Ureter (tissue), 1 donor: ENCODE data around the gene TMEM14C. TPM values are rescaled to one million over a fixed set of nuclear protein-coding genes. Genes with fewer than 3 reads are reported as not detected.

ENCODE experiments used
- DNase-seq: peaks from one replicate; pipeline ENCODE4 v3.0.0-alpha.2; 2020; ENCODE audit warnings: low spot score
- total RNA-seq: library from RNA; stranded (reverse); gene quantifications from one replicate; pipeline ENCODE4 v1.2.4, GENCODE V29; 2023
- donor health status: DM: yes; HTN: yes; CAD: no.

The TMEM14C gene
- 85.5 TPM for total RNA-seq

DNA sequence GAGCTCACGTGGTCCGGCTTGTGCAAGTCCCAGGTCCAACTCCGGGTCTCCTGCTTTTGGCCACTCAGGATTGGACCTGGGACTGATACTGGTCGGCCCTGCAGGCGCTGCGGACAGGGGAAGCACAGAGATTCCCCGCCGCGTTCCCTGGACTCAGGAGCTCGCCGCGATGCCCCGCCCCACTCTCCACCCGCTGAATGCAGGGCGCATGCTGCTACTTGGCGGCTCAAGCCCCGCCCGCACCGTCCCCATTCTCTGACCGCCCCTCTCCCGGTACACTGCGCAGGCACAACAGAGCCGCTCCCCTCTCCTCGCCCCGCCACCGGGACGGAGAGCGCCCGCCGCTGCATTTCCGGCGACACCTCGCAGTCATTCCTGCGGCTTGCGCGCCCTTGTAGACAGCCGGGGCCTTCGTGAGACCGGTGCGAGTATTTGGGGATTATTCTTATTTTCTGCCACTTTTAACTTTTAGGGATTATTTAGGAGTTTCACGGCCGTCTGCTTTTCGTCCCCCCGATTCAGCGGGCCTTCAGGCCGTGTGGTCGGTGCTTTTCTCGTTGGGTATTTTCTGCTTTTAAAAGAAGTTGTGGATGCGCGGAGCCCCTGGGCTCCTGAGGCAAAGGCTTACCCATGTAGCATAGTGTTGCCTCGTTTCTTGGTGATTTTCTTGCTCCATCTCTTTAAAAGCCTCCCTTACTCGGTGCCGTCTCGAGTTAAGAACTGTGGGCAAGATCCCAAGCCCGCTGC lies at the start of gene TMEM14C:
Gene TMEM14C (plus strand): TSS at position 251 of the 747 bp plus-strand sequence. CDS start 1,544 bp downstream, outside the sequence.
- DNase-seq, result peak; percentile 98

DNA sequence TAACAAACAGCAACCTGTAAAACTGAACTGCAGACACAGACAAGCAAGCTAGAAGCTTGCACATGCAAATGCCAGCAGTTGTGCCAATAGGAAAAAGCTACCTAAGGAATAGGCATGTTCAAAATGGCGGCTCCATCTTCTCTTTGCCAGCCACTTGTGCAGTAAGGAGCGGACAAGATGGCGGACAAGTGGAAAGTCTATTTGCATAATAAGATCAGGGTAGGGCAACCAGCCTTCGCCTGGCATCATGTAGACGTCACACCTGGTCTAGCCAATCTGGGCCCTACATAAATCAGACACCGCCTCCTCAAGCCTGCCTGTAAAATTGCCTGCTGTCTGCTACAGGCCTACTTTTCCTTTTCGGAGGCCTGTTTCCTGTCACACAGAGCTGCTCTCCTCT lies 46.5 kb upstream of the TMEM14C start:
- no peak for DNase-seq

- DNase-seq, result no peak
These were observed 44.4 kb upstream of the TMEM14C start for GRCh38 chr6:10678456-10678855.

GRCh38 chr6:10681795-10682194 lies 41.1 kb upstream of the TMEM14C start:
- no peak for DNase-seq

- no peak for DNase-seq
These were observed 40.4 kb upstream of the TMEM14C start for GRCh38 chr6:10682355-10682988.

DNA sequence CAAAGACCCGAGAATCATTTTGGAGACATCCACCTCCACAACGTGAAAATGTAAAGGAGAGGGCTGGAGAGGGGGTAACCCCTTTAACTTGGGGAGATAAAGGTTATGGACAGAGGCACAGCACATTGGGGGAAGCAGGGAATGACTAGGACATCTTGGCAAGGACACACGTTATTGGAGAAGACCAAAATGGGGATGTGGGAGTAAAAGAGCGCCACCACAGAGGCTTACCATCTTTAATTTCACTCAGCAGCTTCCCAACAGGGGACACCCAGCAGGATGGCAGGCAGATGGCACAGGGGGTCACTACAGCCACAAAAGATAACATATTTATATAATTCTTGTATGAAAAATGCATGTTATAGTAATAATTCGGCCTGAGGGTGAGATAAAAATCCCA lies 38.3 kb upstream of the TMEM14C start:
- no peak for DNase-seq

DNA sequence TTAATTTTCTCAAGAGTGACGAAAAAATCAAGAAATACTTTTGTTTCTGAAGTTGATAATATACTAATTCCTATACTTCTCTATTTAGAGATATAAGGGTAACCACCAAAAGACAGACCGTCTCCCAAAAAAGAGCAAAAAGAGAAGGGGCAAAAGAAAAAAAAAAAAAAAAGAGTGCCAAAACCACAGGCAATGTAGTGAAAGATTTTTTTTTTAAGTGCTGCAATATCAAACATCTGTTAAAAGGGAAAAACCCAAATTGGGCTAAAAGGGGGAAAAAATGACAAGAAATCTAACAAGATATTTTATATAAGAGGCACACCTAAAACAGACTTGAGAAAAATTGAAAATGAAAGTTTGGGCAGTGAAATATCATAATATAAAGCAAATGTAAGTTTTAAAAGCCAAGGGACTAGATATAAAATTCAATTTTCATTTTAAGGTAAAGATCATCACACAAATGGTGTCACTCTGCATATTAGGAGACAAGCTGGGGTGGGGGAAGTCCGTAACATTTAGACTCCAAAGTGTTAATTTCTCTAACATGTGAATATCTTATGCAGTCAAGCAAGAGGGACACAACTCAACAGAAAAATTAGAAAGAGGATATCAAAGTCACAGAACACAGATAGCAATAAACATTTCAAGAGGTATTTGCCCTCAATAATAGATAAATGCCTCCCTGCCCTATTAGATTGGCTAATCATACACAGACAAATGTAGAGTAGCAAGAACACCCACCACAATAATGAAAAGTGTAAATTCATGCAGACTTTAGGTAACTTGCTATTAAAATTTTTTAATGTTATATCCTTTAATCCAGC lies 37.6 kb upstream of the TMEM14C start:
- DNase-seq, result no peak

DNA sequence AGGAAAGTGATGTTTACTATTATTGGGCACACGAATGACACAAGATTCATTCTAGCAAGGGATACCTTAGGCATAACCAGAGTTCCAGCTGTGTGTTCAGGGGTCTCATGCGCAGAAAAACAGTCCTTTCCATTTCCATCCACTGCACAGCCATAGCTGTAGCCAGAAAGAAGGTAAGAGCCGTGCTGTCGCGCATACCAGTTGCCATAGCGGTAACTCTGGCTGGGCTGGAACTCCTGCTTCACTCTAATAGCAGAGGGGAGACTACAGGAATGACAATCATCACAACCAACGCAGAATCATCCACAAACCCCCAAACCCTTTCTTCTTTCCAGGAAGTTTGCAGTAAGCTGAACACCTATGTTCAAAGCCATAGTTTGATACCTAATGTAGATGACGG lies 36.0 kb upstream of the TMEM14C start:
- DNase-seq, result no peak

GRCh38 chr6:10687582-10687981 lies 35.3 kb upstream of the TMEM14C start:
- DNase-seq, result no peak

DNA sequence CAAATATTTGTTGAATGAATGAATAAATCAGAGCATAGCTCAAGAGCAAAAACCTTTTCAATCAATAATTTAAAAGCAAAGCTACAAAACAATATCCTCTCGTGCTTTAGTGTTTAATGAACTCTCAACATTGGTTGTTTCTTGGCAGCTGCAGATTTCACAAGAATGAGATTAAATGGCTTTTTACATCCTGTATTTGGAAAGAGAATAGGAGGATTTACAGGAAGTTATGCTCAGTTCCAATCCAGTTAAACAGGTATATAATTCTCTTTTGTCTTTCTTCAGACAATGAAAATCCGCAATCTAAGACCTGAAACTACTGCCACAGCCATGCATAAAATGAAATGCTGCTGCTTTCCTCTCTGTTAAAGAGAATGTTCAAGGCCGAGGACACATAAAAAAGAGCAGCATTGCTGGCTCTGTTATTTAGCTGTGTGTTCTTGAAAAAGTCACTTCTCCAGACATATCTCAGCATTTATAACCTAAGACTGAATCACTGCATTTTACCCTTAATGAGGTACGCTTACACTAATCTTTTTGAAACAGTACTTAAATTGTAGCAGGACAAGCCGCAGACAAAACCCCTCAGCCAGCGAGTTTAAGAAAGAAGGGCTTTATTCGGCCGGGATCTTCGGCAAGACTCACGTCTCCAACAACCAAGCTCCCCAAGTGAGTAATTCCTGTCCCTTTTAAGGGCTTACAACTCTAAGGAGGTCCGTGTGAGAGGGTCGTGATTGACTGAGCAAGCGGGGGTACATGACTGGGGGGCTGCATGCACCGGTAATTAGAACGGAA lies 32.0 kb upstream of the TMEM14C start:
- no peak for DNase-seq

DNA sequence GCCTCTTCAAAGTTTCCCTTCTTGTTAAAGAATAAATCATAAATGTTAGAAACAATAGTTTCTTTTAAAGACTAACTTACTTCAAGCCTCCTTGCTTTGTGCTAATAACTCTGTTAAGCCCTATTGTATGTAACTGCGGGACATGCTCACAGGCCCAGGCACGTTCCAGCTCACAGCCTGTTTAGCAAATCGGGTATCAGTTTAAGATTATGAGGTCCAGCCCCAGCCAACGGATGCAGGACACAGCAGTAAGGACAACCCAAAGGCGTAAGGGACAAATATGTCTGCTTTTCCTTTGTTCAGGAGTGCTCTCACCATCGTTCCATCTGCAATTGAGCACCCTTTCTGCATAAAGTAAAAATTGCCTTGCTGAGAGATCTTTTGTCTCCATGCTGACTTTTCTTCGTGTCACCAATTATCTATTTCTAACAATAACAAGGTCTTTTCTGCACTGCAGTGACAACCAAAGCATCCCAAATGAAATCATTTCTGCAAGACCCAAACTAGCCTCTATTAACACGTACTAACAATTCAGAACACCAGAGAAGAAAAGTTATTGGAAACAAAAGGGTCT lies 29.8 kb upstream of the TMEM14C start:
- no peak for DNase-seq

- DNase-seq, result peak; percentile 92
These were observed 28.4 kb upstream of the TMEM14C start, which contains the start of the genes C6orf52 and PAK1IP1 for GRCh38 chr6:10694302-10695085. C6orf52 (minus strand) TSS chr6:10694616; CDS start chr6:10687550, 7,066 bp downstream. PAK1IP1 (plus strand) TSS chr6:10694972; CDS start chr6:10694986, 14 bp downstream.

DNA sequence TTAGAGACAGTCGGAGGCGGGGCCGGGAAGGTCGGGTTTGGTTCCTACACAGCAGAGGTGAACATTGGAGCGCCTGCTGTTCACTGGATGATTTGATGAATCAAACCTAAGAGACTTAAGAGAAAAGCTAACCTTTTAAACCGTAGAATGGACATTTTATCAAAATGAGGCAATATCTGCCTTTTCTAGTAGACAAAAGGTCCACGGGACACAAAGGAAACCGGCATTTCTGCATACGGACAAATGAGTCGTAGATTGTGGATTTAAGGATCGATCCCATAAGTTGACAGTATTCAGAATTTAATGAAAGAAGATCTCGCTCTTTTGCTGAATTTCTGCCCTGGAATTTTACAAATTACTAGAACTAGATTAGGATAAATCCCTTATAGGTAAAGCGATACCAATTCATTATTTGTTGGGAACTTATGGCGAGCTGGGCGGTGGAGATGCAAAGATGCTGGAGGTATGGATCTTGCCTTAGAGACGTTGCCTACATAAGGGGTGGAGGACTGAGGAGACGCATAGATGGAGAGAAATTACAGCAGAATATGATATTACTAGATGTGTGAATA lies 27.7 kb upstream of the TMEM14C start:
- no peak for DNase-seq

DNA sequence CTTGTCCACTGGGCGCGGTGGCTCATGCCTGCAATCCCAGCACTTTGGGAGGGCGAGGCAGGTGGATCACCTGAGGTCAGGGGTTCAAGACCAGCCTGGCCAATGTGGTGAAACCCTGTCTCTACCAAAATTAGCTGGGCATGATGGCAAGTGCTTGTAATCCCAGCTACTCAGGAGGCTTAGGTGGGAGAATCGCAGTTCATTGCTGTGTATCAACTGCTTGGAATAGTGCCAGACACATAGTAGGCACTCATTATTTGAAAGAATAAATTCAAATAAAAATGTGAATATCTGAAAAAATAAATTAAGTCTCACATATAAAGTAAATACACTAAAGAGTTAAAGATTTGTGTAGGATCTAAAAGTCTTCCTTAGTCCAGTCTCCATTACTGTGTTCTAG lies 26.2 kb upstream of the TMEM14C start:
- no peak for DNase-seq

GRCh38 chr6:10713962-10714361 lies 8.9 kb upstream of the TMEM14C start:
- DNase-seq, result no peak

GRCh38 chr6:10719296-10719963 lies 3.4 kb upstream of the TMEM14C start:
- no peak for DNase-seq

DNA sequence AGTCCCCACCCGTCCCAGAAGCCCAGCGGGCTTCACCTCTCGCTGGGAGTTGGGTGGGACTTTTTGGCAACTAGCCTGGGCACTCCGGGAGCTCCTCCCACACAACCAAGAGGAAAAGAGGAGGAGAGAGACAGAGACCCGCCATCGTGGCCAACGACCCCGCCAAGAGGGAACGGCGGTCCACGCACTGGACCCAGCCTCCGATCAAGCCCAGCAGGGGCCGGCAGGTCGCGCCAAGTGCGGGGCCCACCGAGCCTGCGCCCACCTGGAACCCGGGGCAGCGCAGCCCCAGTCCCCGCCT lies 3.0 kb upstream of the TMEM14C start:
- DNase-seq, result peak; percentile 61

GRCh38 chr6:10720265-10720959 lies 2.5 kb upstream of the TMEM14C start:
- peak; percentile 69 for DNase-seq
